Epithelial cell of proximal tubule (primary cell): ENCODE results near the gene BTBD9. TPM values are rescaled to one million over a fixed set of nuclear protein-coding genes. Genes with fewer than 3 reads are reported as not detected.

Experiments
- DNase-seq: peaks from one replicate; pipeline ENCODE4 v3.0.0-alpha.2; 2011; ENCODE audit warnings: low read depth
- H3K4me3 ChIP-seq: 2 replicates; pipeline ENCODE4 v1.5.1; 2011; ENCODE audit warnings: low read depth, mild to moderate bottlenecking, low read length
- total RNA-seq: library from RNA; depleted of rRNA; stranded (reverse); fragments of >200 nt; gene quantifications from 2 replicates; pipeline ENCODE4 v1.2.3, GENCODE V29; 2015
- TF ChIP-seq, protein P1 (sequence below): conservative IDR thresholded peaks from 2 replicates; pipeline ENCODE4 v1.5.1; 2012; ENCODE audit warnings: low read depth, mild to moderate bottlenecking, low read length

Gene BTBD9
- total RNA-seq, 1 donor from 2014 or later: 2.9 TPM

- no peak for DNase-seq
- H3K4me3 ChIP-seq: no peak overlapping the region
- TF ChIP-seq, protein P1, sequence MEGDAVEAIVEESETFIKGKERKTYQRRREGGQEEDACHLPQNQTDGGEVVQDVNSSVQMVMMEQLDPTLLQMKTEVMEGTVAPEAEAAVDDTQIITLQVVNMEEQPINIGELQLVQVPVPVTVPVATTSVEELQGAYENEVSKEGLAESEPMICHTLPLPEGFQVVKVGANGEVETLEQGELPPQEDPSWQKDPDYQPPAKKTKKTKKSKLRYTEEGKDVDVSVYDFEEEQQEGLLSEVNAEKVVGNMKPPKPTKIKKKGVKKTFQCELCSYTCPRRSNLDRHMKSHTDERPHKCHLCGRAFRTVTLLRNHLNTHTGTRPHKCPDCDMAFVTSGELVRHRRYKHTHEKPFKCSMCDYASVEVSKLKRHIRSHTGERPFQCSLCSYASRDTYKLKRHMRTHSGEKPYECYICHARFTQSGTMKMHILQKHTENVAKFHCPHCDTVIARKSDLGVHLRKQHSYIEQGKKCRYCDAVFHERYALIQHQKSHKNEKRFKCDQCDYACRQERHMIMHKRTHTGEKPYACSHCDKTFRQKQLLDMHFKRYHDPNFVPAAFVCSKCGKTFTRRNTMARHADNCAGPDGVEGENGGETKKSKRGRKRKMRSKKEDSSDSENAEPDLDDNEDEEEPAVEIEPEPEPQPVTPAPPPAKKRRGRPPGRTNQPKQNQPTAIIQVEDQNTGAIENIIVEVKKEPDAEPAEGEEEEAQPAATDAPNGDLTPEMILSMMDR: no peak
These were observed 447.7 kb downstream of the BTBD9 start for GRCh38 chr6:38192011-38192410.

- no peak overlapping the region for H3K4me3 ChIP-seq
- TF ChIP-seq, protein P1: no peak
- DNase-seq: no peak
These were observed 448.3 kb downstream of the BTBD9 start for GRCh38 chr6:38191418-38191817.

DNA sequence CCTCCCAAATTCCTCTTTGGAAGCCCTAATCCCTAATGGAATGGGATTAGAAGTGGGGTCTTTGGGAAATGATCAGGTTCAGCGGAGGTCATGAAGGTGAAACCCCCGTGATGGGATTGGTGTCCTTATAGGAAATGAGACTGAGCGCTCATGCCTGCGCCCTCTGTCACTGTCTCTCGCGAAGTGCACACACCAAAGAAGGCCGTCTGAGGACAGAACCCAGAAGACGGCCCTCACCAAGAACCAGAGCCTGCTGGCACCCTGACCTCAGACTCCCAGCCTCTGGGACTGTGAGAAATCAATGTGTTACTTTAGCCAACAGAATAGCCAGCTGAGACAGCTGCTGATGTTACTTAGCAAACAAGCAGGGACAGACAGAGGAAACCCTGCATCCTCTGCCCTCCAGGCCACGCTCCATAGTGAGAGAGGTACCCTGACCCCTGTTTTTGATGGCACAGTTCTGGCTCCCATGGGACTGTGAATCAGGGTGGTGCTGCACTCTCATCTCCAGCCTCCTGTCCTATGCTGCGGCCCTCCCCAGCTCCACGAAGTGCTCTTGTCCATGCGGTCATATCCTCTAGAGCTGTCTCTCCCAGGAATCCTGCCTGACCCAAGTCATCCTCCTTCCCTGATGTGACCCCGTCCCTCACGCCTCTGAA, 450.9 kb downstream of the BTBD9 start:
- TF ChIP-seq, protein P1: no peak
- no peak for DNase-seq
- H3K4me3 ChIP-seq: no peak overlapping the region

- TF ChIP-seq, protein P1: no peak
- no peak for DNase-seq
- no peak overlapping the region for H3K4me3 ChIP-seq
These were observed 451.7 kb downstream of the BTBD9 start for GRCh38 chr6:38187811-38188590.

DNA sequence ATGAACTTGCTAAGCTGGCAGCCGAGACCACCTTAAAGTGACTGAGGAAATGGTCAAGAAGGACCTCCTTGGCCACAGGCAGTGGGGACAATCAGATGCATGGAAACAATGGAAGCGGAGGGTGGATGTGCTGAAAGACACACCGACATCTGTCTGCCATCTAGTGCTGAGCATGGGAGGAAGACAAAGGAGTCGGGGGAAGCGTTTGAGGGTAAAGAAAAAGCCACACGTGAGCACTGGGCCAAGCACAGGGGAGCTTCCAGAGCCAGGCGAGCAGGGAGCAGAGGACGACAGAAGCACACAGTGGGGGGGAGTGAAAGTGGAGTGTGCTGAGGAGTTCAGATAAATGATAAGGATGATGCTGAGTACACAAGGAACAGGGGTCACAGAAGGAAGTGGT, 452.4 kb downstream of the BTBD9 start:
- TF ChIP-seq, protein P1: no peak
- DNase-seq: no peak

DNA sequence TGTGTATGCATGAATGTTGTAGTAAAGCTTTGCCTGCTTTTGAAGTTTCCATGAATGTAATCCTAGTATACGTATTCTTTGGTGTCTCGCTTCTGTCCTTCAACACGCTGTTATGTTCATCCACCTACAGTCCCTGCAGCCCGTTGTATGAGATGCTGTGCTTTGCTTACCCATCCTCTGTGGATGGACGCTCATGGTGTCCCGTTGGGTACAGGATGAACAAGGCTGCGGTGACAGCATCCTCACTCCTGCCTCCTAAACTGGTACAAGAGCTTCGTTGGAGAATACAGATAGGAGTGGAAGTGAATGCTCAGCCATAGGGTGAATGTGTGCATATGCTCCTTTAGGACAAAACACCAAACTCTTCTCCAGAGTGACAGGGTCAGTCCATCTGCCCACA, 454.0 kb downstream of the BTBD9 start:
- H3K4me3 ChIP-seq: no peak overlapping the region
- DNase-seq: no peak
- TF ChIP-seq, protein P1: no peak

More for the DNA sequence above, 452.4 kb downstream of the BTBD9 start:
- H3K4me3 ChIP-seq: no peak overlapping the region

GRCh38 chr6:38185244-38185643, 454.5 kb downstream of the BTBD9 start:
- TF ChIP-seq, protein P1: no peak
- DNase-seq: no peak
- H3K4me3 ChIP-seq: no peak overlapping the region
